AG04449 (cell line): Measurements from ENCODE around the gene ENPP7.
A peak's percentile ranks its signal among the peaks of the same experiment; 100 is the strongest.

Experiments used
- CTCF ChIA-PET: fragments of 350-600 bp; formaldehyde crosslinking; extraction: SDS; loops from one replicate; lab custom pipeline; 2021; ENCODE audit warnings: antibody characterized with exemption; lab: Yijun Ruan, JAX
- POLR2A ChIA-PET: fragments of 400-600, 350-600 bp; formaldehyde crosslinking; extraction: SDS; loops from one replicate; lab custom pipeline; 2020; ENCODE audit warnings: antibody characterized with exemption, inconsistent platforms; lab: Yijun Ruan, JAX
- DNase-seq: peaks from one replicate; pipeline ENCODE4 v3.0.0-alpha.2; 2010; ENCODE audit warnings: low read depth, low spot score
- H3K4me3 ChIP-seq: 2 replicates; pipeline ENCODE4 v1.5.1; 2011; ENCODE audit warnings: low read depth, mild to moderate bottlenecking, control low read depth, low read length
- TF ChIP-seq, protein P1 (sequence below): IDR thresholded peaks from one replicate; pipeline ENCODE4 v1.5.1; 2011; ENCODE audit warnings: mild to moderate bottlenecking, moderate library complexity, low read length, control low read depth, inconsistent platforms; ENCODE audit not compliant: insufficient read depth; ENCODE audit errors: missing control alignments

The ENPP7 gene

DNA sequence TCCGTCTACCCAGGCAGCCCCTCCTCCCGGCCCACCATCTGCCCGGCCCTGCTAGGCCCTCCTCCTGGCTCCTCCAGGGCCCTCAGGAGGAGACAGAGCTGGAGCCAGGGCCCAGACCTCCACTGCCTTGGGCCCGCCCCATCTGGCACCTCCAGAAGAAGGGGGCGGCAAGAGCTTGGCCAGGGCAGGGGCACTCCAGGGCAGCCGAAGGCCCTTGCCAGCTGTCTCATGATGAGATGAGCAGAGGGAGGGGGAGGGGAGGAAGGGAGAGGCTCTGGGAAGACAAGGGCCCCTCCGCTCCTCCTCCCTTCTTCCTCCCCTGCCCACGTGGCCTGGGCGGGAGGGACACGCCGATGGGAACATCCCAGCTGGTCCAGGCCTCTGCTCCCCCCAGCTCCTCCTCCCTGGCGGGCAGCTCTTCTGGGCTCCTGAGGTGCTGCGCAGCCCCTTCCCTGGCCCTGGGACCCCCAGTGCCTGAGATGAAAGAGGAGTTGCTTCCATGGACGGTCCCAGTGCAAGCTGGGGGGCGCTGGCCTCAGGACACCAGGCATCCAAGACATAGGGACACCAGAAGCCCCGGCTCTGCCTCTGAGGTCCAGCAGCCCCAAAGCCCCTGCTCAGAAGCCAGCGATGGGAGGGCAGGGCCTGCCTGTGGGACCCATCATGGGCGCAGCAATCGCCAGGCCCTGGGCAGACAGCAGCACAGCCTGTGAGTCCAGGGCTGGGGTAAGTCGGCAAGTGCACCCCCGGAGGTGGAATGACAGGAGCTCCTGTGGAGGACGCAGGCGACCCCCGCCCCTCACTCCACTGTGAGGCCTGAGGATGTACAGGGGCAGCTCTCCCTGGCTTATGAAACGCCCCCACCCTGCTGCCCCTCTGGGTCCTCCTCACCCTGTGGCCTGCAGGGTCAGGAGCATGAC, 23.6 kb upstream of the ENPP7 start:
- CTCF ChIA-PET: interaction anchor here (1.5 to 5.0 kb wide), 14 partner anchors 10 to 662 kb away, joined by 3 to 49 read pairs (median 6); no protein-coding TSS in a partner anchor
- H3K4me3 ChIP-seq: no peak overlapping the region
- POLR2A ChIA-PET: no interaction called here
- DNase-seq: no peak
- TF ChIP-seq, protein P1, sequence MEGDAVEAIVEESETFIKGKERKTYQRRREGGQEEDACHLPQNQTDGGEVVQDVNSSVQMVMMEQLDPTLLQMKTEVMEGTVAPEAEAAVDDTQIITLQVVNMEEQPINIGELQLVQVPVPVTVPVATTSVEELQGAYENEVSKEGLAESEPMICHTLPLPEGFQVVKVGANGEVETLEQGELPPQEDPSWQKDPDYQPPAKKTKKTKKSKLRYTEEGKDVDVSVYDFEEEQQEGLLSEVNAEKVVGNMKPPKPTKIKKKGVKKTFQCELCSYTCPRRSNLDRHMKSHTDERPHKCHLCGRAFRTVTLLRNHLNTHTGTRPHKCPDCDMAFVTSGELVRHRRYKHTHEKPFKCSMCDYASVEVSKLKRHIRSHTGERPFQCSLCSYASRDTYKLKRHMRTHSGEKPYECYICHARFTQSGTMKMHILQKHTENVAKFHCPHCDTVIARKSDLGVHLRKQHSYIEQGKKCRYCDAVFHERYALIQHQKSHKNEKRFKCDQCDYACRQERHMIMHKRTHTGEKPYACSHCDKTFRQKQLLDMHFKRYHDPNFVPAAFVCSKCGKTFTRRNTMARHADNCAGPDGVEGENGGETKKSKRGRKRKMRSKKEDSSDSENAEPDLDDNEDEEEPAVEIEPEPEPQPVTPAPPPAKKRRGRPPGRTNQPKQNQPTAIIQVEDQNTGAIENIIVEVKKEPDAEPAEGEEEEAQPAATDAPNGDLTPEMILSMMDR: no peak

DNA sequence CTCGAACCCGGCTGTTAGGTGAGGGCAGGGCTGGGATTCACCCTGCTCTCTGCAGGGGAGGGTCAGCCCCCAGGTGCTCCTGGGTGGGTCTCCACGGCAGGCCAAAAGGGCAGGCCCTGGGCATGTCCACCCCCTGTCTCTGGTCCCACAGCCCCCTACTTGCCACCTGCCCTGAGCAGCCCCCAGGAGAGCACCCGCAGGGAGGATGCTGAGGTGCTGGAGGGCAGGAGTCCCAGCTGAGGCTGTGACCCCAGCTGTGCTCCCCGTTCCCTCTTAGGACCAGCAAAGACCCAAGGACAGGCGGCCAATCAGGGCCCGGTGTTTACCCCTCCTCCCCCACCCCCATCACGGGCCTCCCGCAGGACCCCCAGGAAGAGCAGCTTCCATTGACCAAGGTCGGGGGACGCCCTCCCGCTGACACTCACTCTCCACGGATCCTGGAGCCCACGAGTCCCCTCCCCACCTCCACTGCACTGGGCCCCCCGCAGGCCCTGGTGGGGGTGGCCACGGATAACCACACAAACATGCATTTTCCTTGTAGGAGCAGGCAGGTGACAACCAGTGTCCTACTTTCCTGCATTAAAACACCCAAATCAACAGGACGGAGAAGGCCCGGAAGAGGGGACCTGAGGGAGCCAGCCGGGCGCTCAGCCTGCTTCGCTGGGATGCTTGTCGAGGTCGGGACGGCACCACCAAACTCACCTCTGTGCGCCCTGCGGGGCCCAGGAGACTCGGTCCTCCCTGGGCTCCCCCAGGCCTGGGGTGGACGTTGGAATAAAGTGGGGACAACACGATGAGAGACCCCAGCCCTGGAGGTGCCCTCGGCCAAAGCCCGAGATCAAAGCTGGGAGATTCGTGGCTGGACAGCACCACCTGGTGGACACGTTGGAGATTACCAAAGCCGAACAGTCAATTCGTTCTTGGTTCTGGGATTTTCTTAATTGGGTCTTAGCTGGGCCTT, 22.5 kb upstream of the ENPP7 start:
- TF ChIP-seq, protein P1: peak; percentile 74
- ChIA-PET CTCF (interaction anchor here (0.6 to 5.0 kb wide), 25 partner anchors 9 to 663 kb away, joined by 3 to 49 read pairs (median 4); no protein-coding TSS in a partner anchor), POLR2A (no interaction called here)
- no peak for DNase-seq
- peak overlapping the region; percentile 21 for H3K4me3 ChIP-seq

DNA sequence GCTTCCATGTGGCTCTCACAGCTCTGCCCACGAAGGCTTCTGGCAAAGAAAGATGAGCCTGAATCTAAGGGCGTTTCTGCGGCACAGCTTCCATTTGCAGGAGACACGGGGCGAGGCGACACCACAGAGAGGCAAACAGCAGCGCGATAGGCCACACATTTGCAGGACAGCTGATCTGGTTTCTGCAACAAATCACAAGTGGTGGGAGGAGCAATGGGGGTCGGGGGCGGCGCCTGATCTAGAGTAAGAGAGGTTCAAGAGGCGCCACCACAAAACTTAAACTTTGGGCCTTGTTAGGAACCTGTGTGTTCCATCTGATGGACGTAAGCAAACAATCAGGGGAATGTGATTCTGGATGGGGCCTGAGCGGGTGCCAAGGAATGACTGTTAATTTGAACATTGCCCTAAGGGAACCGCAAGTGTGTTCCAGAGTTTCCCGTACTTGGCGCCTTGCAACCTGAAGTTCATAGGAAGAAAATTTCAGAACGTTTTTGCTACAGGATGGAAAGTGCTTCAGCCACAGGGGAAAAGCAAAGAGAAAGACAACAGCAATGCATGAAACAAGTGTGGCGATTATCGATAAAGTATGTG, 18.9 kb upstream of the ENPP7 start:
- ChIA-PET POLR2A (no interaction called here), CTCF (no interaction called here)
- TF ChIP-seq, protein P1: no peak
- no peak for DNase-seq
- H3K4me3 ChIP-seq: no peak overlapping the region

DNA sequence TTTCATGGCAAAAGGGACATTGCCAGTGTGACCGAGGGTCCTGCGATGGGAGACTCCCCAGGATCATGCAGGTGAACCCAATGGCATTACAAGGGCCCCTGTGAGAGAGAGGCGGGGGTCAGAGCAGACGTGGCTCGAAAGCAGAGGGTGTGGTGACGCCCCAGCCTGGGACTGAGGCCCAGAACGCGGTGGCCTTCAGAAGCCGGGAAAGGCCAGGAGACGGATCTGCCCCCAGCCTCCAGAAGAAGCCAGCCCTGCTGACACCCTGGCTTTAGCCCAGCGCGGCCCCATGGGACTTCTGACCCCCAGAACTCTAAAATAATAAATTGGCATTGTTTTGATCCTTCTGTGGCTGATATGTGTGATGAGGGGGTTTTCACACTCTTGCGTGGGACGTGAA, 17.4 kb upstream of the ENPP7 start:
- DNase-seq: no peak
- ChIA-PET POLR2A (no interaction called here), CTCF (no interaction called here)
- TF ChIP-seq, protein P1: no peak
- no peak overlapping the region for H3K4me3 ChIP-seq

DNA sequence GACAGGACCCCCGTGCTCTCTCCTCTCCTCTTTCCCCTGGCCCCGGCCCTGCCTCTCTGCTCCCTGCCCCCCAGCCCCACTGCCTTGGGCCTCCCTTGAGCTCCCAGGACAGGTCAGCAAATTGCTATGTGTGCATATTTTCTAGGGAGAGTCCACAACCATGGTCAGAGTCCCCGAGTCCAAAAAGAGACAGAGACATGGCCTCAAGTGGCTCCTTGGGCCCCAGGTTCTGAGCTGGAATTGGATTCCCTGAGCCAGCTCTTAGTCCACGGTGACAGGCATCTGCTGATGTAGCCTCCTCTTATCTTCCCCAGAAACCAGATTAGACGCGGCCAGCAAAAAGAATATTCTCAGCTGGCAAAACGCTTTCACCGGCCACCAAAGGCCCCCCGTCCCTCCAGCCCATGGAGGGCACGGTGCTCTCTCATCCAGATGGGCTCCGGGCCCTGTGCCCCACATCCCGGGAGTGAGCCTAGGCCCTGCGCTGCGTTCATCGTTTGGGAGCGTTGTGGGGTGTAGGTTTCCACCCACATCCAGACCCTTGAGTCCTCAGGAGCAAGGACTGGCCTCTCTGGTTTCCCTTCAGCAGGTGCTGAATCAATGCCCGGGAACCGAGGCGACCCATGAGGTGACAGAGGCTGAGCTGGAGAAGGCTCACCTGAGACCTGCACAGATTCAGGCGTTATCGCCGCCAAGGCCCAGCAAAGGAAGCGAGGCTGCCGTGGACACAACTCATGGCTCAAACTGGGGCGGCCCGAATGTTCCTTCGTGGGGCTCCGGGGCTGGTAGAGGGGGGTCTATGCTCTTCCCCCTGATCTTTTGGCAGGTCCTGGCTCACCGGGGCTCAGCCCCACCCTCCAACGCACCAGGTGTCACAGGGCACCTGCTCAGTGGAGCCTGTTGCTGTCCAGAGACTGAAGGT, 16.3 kb upstream of the ENPP7 start:
- POLR2A ChIA-PET: no interaction called here
- CTCF ChIA-PET: no interaction called here

More for the DNA sequence above, 16.3 kb upstream of the ENPP7 start:
- TF ChIP-seq, protein P1: no peak
- no peak for DNase-seq
- no peak overlapping the region for H3K4me3 ChIP-seq
